HepG2 (cell line): ENCODE results near the gene CCDC69. TPM values are rescaled to one million over a fixed set of nuclear protein-coding genes. Genes with fewer than 3 reads are reported as not detected.

Experiments used
- DNMT1 ChIP-seq: sonication (generic); formaldehyde crosslinking; IDR thresholded peaks from 2 replicates; pipeline ENCODE4 v1.5.1; 2020; ENCODE audit warnings: mild to moderate bottlenecking, missing genetic modification reagents
- GLI4 ChIP-seq: sonication (generic); formaldehyde crosslinking; IDR thresholded peaks from 2 replicates; pipeline ENCODE4 v1.5.1; 2020; ENCODE audit warnings: missing genetic modification reagents, mild to moderate bottlenecking, moderate library complexity, borderline replicate concordance
- ISL2 ChIP-seq: sonication (generic); formaldehyde crosslinking; IDR thresholded peaks from 2 replicates; pipeline ENCODE4 v1.5.0; 2020; ENCODE audit warnings: missing genetic modification reagents
- MAFK ChIP-seq, 2 experiments: IDR thresholded peaks in 1 of 2; conservative IDR thresholded peaks in 1 of 2; 2 replicates each; pipeline ENCODE4 v1.6.1; 2011; ENCODE audit warnings: improper control_type of control experiment in 2 of 2, low read length in 2 of 2
- SIN3A ChIP-seq: IDR thresholded peaks from 2 replicates; pipeline ENCODE4 v1.6.1; 2011; ENCODE audit warnings: low read depth, mild to moderate bottlenecking, control low read depth, low read length, borderline replicate concordance
- SMARCE1 ChIP-seq: fragments of 450-650 bp; IDR thresholded peaks from 2 replicates; pipeline ENCODE4 v1.6.1; 2017; ENCODE audit warnings: borderline replicate concordance
- SOX5 ChIP-seq: IDR thresholded peaks from 2 replicates; pipeline ENCODE4 v1.6.1; 2016; ENCODE audit warnings: borderline replicate concordance
- TP53 ChIP-seq: sonication (generic); formaldehyde crosslinking; conservative IDR thresholded peaks from 2 replicates; pipeline ENCODE4 v1.4.0; 2020; ENCODE audit warnings: missing genetic modification reagents
- ZFY ChIP-seq: sonication (generic); formaldehyde crosslinking; IDR thresholded peaks from 2 replicates; pipeline ENCODE4 v1.4.0; 2020; ENCODE audit warnings: missing genetic modification reagents
- ZNF124 ChIP-seq: sonication (generic); formaldehyde crosslinking; IDR thresholded peaks from 2 replicates; pipeline ENCODE4 v1.4.0; 2020; ENCODE audit warnings: missing genetic modification reagents
- polyA plus RNA-seq, 8 experiments: library from polyadenylated mRNA; depleted of rRNA in 3 of 8; stranded (reverse) in 7 of 8; unstranded in 1 of 8; fragments of >200 nt; fragmentation: Illumina TruSeq in 4 of 8; extraction: Trizol in 4 of 8; gene quantifications; 2 replicates each; pipeline versions ENCODE4 v1.2.1 to v1.2.3, GENCODE V29; 2011 to 2016; ENCODE audit warnings: low read depth in 4 of 8, missing spikeins in 1 of 8, mixed read lengths in 1 of 8; ENCODE audit not compliant: insufficient read depth in 1 of 8
- total RNA-seq, 5 experiments: library from RNA; depleted of rRNA; stranded (reverse); fragments of >200 nt; fragmentation: Illumina TruSeq; extraction: Trizol; gene quantifications; 2 replicates each; pipeline ENCODE4 v1.2.3, GENCODE V29; 2016; ENCODE audit warnings: low read depth in 1 of 5
- TF ChIP-seq, protein P1 (sequence below): sonication (generic); formaldehyde crosslinking; IDR thresholded peaks from 2 replicates; pipeline ENCODE4 v1.4.0; 2020; ENCODE audit warnings: mild to moderate bottlenecking, missing genetic modification reagents
- TF ChIP-seq, protein P2 (sequence below): sonication (generic); formaldehyde crosslinking; IDR thresholded peaks from 2 replicates; pipeline ENCODE4 v1.4.0; 2020; ENCODE audit warnings: missing genetic modification reagents
- TF ChIP-seq, protein P3 (sequence below): sonication (generic); formaldehyde crosslinking; conservative IDR thresholded peaks from 2 replicates; pipeline ENCODE4 v1.8.0; 2022; ENCODE audit warnings: missing genetic modification reagents
- TF ChIP-seq, protein P4 (sequence below): sonication (generic); formaldehyde crosslinking; IDR thresholded peaks from 2 replicates; pipeline ENCODE4 v1.8.1; 2023; ENCODE audit warnings: mild to moderate bottlenecking, moderate library complexity, missing genetic modification reagents
- TF ChIP-seq, protein P5 (sequence below): sonication (generic); formaldehyde crosslinking; IDR thresholded peaks from 2 replicates; pipeline ENCODE4 v1.5.0; 2020; ENCODE audit warnings: missing genetic modification reagents
- TF ChIP-seq, protein P6 (sequence below): sonication (generic); formaldehyde crosslinking; IDR thresholded peaks from 2 replicates; pipeline ENCODE4 v1.4.0; 2020; ENCODE audit warnings: missing genetic modification reagents

Gene CCDC69
- total and polyA plus RNA-seq, 2 of the 13 experiments (the other 11 are each of a cell fraction or from before 2014, with no cell fraction given) = 12.2 to 45.2 TPM

DNA sequence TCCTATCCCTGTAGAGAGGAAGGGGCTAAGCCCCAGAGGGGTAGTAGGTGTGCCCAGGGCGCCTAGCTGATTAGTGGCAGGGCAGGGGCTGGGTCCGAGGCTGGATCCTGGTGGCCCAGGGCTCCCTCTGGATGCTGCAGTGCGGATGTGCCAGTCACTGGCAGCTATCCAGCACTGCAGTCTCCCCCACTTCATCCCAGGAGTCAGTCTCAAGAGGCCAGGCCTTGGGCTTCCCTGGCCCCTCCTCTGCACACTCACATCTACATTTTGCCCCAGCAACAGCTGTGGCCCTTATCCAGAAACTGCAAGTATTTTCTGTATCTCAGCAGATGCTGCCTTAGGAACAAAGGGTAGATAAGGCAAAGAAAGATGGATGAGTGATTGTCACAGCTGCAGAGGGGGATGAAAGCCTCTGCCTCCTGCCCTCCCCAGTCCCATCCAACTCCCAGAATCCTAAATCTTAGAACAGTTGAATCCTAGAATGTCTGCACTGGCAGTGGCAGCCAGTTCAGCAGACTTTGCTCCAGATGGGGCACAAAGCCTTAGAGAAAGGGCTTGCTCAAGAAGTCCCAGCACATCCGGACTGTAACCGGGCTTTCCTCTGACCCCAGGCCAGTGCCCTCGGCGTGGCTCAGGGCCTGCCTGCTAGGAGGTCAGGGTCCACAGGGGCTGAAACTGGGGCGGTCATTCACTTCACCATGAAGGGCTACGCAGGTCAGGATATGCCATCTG is 68.0 kb downstream of the CCDC69 start (continued):
- TF ChIP-seq, protein P1, sequence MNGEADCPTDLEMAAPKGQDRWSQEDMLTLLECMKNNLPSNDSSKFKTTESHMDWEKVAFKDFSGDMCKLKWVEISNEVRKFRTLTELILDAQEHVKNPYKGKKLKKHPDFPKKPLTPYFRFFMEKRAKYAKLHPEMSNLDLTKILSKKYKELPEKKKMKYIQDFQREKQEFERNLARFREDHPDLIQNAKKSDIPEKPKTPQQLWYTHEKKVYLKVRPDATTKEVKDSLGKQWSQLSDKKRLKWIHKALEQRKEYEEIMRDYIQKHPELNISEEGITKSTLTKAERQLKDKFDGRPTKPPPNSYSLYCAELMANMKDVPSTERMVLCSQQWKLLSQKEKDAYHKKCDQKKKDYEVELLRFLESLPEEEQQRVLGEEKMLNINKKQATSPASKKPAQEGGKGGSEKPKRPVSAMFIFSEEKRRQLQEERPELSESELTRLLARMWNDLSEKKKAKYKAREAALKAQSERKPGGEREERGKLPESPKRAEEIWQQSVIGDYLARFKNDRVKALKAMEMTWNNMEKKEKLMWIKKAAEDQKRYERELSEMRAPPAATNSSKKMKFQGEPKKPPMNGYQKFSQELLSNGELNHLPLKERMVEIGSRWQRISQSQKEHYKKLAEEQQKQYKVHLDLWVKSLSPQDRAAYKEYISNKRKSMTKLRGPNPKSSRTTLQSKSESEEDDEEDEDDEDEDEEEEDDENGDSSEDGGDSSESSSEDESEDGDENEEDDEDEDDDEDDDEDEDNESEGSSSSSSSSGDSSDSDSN (CRISPR knock-in tag) = peak; percentile 84
- peak; percentile 48; the same call in 1 of the 2 replicates for TF ChIP-seq ZNF124 (CRISPR knock-in tag)
- no peak for TF ChIP-seq ISL2 (CRISPR knock-in tag)
- TF ChIP-seq, protein P2, sequence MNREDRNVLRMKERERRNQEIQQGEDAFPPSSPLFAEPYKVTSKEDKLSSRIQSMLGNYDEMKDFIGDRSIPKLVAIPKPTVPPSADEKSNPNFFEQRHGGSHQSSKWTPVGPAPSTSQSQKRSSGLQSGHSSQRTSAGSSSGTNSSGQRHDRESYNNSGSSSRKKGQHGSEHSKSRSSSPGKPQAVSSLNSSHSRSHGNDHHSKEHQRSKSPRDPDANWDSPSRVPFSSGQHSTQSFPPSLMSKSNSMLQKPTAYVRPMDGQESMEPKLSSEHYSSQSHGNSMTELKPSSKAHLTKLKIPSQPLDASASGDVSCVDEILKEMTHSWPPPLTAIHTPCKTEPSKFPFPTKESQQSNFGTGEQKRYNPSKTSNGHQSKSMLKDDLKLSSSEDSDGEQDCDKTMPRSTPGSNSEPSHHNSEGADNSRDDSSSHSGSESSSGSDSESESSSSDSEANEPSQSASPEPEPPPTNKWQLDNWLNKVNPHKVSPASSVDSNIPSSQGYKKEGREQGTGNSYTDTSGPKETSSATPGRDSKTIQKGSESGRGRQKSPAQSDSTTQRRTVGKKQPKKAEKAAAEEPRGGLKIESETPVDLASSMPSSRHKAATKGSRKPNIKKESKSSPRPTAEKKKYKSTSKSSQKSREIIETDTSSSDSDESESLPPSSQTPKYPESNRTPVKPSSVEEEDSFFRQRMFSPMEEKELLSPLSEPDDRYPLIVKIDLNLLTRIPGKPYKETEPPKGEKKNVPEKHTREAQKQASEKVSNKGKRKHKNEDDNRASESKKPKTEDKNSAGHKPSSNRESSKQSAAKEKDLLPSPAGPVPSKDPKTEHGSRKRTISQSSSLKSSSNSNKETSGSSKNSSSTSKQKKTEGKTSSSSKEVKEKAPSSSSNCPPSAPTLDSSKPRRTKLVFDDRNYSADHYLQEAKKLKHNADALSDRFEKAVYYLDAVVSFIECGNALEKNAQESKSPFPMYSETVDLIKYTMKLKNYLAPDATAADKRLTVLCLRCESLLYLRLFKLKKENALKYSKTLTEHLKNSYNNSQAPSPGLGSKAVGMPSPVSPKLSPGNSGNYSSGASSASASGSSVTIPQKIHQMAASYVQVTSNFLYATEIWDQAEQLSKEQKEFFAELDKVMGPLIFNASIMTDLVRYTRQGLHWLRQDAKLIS (CRISPR knock-in tag) = no peak
- TF ChIP-seq, protein P3, sequence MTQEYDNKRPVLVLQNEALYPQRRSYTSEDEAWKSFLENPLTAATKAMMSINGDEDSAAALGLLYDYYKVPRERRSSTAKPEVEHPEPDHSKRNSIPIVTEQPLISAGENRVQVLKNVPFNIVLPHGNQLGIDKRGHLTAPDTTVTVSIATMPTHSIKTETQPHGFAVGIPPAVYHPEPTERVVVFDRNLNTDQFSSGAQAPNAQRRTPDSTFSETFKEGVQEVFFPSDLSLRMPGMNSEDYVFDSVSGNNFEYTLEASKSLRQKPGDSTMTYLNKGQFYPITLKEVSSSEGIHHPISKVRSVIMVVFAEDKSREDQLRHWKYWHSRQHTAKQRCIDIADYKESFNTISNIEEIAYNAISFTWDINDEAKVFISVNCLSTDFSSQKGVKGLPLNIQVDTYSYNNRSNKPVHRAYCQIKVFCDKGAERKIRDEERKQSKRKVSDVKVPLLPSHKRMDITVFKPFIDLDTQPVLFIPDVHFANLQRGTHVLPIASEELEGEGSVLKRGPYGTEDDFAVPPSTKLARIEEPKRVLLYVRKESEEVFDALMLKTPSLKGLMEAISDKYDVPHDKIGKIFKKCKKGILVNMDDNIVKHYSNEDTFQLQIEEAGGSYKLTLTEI (CRISPR knock-in tag) = no peak
- TF ChIP-seq MAFK (conservative IDR thresholded peaks at IDR 0.05 in 1 of 2, IDR thresholded peaks at IDR 0.05 in 1 of 2; ENCODE audit: low read length in 2 of 2) = no peak
- TF ChIP-seq, protein P4, sequence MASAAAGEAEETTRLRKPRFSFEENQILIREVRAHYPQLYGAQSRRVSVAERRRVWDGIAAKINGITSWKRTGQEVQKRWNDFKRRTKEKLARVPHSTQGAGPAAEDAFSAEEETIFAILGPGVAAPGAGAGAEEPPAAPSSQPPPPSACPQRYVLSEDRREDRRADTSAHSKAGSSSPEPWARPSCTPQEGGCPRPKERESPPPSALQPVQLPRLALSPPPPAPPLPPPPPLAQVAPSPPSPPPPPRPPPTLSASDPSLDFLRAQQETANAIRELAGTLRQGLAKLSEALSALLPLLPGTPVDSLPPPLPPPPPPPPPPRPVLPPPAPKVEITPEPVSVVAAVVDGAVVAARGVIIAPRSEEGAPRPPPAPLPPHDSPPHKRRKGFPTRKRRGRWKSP (CRISPR knock-in tag) = 0 out of 2 replicates have a peak, but pooled peaks have one; percentile 29
- TF ChIP-seq SMARCE1 = no peak
- TF ChIP-seq GLI4 (CRISPR knock-in tag) = no peak
- no peak for TF ChIP-seq TP53 (CRISPR knock-in tag)
- peak; percentile 77 for TF ChIP-seq ZFY
- TF ChIP-seq SOX5 (CRISPR knock-in tag) = 0 out of 2 replicates have a peak, but pooled peaks have one; percentile 16
- TF ChIP-seq DNMT1 = 0 out of 2 replicates have a peak, but pooled peaks have one; percentile 64
- TF ChIP-seq, protein P5, sequence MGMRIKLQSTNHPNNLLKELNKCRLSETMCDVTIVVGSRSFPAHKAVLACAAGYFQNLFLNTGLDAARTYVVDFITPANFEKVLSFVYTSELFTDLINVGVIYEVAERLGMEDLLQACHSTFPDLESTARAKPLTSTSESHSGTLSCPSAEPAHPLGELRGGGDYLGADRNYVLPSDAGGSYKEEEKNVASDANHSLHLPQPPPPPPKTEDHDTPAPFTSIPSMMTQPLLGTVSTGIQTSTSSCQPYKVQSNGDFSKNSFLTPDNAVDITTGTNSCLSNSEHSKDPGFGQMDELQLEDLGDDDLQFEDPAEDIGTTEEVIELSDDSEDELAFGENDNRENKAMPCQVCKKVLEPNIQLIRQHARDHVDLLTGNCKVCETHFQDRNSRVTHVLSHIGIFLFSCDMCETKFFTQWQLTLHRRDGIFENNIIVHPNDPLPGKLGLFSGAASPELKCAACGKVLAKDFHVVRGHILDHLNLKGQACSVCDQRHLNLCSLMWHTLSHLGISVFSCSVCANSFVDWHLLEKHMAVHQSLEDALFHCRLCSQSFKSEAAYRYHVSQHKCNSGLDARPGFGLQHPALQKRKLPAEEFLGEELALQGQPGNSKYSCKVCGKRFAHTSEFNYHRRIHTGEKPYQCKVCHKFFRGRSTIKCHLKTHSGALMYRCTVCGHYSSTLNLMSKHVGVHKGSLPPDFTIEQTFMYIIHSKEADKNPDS (CRISPR knock-in tag) = no peak
- TF ChIP-seq, protein P6, sequence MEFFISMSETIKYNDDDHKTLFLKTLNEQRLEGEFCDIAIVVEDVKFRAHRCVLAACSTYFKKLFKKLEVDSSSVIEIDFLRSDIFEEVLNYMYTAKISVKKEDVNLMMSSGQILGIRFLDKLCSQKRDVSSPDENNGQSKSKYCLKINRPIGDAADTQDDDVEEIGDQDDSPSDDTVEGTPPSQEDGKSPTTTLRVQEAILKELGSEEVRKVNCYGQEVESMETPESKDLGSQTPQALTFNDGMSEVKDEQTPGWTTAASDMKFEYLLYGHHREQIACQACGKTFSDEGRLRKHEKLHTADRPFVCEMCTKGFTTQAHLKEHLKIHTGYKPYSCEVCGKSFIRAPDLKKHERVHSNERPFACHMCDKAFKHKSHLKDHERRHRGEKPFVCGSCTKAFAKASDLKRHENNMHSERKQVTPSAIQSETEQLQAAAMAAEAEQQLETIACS = no peak
- TF ChIP-seq SIN3A = no peak
